Mesenchymal stem cell (in vitro differentiated cells and primary cell): ENCODE results near the gene SNX3.

ENCODE experiments used
- DNase-seq: peaks from one replicate; pipeline ENCODE4 v3.0.0-alpha.2; 2013
- H2AFZ ChIP-seq: one replicate; pipeline ENCODE4 v1.6.1; 2013; ENCODE audit warnings: low read depth, mild to moderate bottlenecking, control low read depth, inconsistent platforms, low read length, moderate library complexity
- H2AK5ac ChIP-seq: 2 replicates; pipeline ENCODE4 v1.6.1; 2013; ENCODE audit warnings: low read length, moderate library complexity, mild to moderate bottlenecking, inconsistent platforms; ENCODE audit not compliant: severe bottlenecking
- H2BK120ac ChIP-seq: one replicate; pipeline ENCODE4 v1.6.1; 2013; ENCODE audit warnings: low read depth, mild to moderate bottlenecking, inconsistent platforms, low read length, moderate library complexity
- H2BK12ac ChIP-seq, 2 experiments: one replicate each; pipeline ENCODE4 v1.6.1; 2013; ENCODE audit warnings: inconsistent platforms in 2 of 2, low read length in 2 of 2, mild to moderate bottlenecking in 2 of 2, moderate library complexity in 2 of 2, control low read depth in 1 of 2
- H2BK15ac ChIP-seq: one replicate; pipeline ENCODE4 v1.6.1; 2013; ENCODE audit warnings: mild to moderate bottlenecking, low read depth, inconsistent platforms; ENCODE audit not compliant: poor library complexity, severe bottlenecking
- H2BK5ac ChIP-seq: 2 replicates; pipeline ENCODE4 v1.6.1; 2013; ENCODE audit warnings: low read depth, mild to moderate bottlenecking, low read length, control low read depth, inconsistent platforms; ENCODE audit not compliant: poor library complexity, severe bottlenecking
- H3K14ac ChIP-seq, 2 experiments: one replicate each; pipeline ENCODE4 v1.6.1; 2013; ENCODE audit warnings: inconsistent platforms in 2 of 2, low read length in 2 of 2, control low read depth in 1 of 2, mild to moderate bottlenecking in 1 of 2, moderate library complexity in 1 of 2
- H3K18ac ChIP-seq, 2 experiments: one replicate each; pipeline ENCODE4 v1.6.1; 2013; ENCODE audit warnings: inconsistent platforms in 2 of 2, low read length in 2 of 2, control low read depth in 1 of 2, low read depth in 1 of 2, mild to moderate bottlenecking in 1 of 2
- H3K23ac ChIP-seq, 2 experiments: one replicate each; pipeline ENCODE4 v1.6.1; 2013; ENCODE audit warnings: inconsistent platforms in 2 of 2, low read length in 2 of 2, mild to moderate bottlenecking in 2 of 2, moderate library complexity in 2 of 2, control low read depth in 1 of 2
- H3K27ac ChIP-seq: 2 replicates; pipeline ENCODE4 v1.5.1; 2013; ENCODE audit warnings: mild to moderate bottlenecking, moderate library complexity, low read length, control low read depth, inconsistent platforms; ENCODE audit not compliant: poor library complexity, severe bottlenecking
- H3K27me3 ChIP-seq, 2 experiments: 2 replicates each; pipeline versions ENCODE4 v1.6.1 to v1.7.0; 2013; ENCODE audit warnings: low read length in 2 of 2, mild to moderate bottlenecking in 2 of 2, moderate library complexity in 2 of 2, control low read depth in 1 of 2, inconsistent platforms in 1 of 2; ENCODE audit not compliant: control insufficient read depth in 1 of 2, insufficient read depth in 1 of 2
- H3K36me3 ChIP-seq, 2 experiments: 2 replicates each; pipeline versions ENCODE4 v1.6.1 to v1.7.0; 2013; ENCODE audit warnings: low read length in 2 of 2, control low read depth in 1 of 2, inconsistent platforms in 1 of 2, low read depth in 1 of 2, mild to moderate bottlenecking in 1 of 2; ENCODE audit not compliant: insufficient read depth in 2 of 2, control insufficient read depth in 1 of 2
- H3K4ac ChIP-seq, 2 experiments: one replicate each; pipeline ENCODE4 v1.6.1; 2013; ENCODE audit warnings: inconsistent platforms in 2 of 2, low read length in 2 of 2, mild to moderate bottlenecking in 2 of 2, moderate library complexity in 2 of 2, control low read depth in 1 of 2, low read depth in 1 of 2
- H3K4me1 ChIP-seq: 2 replicates; pipeline ENCODE4 v1.6.1; 2013; ENCODE audit warnings: low read depth, low read length, control low read depth; ENCODE audit not compliant: control insufficient read depth, insufficient read depth
- H3K4me2 ChIP-seq: 2 replicates; pipeline ENCODE4 v1.6.1; 2013; ENCODE audit warnings: low read length, mild to moderate bottlenecking, inconsistent platforms; ENCODE audit not compliant: poor library complexity, severe bottlenecking
- H3K4me3 ChIP-seq, 2 experiments: 2 replicates each; pipeline versions ENCODE4 v1.5.1 to v1.7.0; 2013; ENCODE audit warnings: low read length in 2 of 2, mild to moderate bottlenecking in 2 of 2, control low read depth in 1 of 2, low read depth in 1 of 2; ENCODE audit not compliant: insufficient read depth in 1 of 2
- H3K79me1 ChIP-seq: replicated peaks from 2 replicates; pipeline ENCODE4 v1.6.1; 2013; ENCODE audit warnings: mild to moderate bottlenecking, control low read depth, low read length, inconsistent platforms; ENCODE audit not compliant: poor library complexity, severe bottlenecking
- H3K9ac ChIP-seq: 2 replicates; pipeline ENCODE4 v1.7.0; 2013; ENCODE audit warnings: mild to moderate bottlenecking, low read length, moderate library complexity
- H3K9me3 ChIP-seq: 2 replicates; pipeline ENCODE4 v1.7.0; 2013; ENCODE audit warnings: mild to moderate bottlenecking, low read length; ENCODE audit not compliant: control insufficient read depth
- H4K8ac ChIP-seq: one replicate; pipeline ENCODE4 v1.6.1; 2013; ENCODE audit warnings: inconsistent platforms, mild to moderate bottlenecking, low read length, moderate library complexity
- H4K91ac ChIP-seq: one replicate; pipeline ENCODE4 v1.6.1; 2013; ENCODE audit warnings: mild to moderate bottlenecking, low read length, inconsistent platforms
- WGBS: methylation state at CpG from one replicate; pipeline ENCODE4 v1.1.7; 2013; ENCODE audit warnings: mixed read lengths; 5-methylcytosine and 5-hydroxymethylcytosine counted together

Gene SNX3

DNA sequence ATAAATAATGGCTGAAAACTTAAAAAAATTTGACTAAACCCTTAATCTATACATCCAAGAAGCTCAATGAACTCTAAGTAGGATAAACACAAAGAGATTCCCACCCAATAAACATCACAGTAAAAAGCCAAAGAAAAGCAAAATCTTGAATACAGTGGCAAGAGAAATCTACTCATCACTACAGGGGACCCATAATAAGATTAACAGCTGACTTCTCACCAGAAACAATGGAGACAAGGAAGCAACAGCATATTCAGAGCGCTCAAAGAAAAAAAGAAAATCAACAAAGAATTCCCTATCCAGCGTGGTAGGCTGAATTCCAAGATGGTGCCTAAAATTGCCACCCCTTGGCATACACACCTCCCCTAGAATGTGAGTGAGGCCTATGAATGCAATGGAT lies 18.6 kb downstream of the SNX3 start:
- Histone ChIP-seq H3K23ac (no peak overlapping the region), H4K8ac (no peak overlapping the region), H2BK15ac (no peak overlapping the region), H3K36me3 (peaks cover 9 to 28% of the 10 kb centered on the region in 2 experiments), H4K91ac (no peak overlapping the region), H3K27ac (no peak overlapping the region), H3K4ac (no peak overlapping the region), H3K79me1 (peaks cover 27% of the 10 kb centered on the region), H2BK12ac (no peak overlapping the region), H3K4me1 (no peaks in the 10 kb centered on the region), H3K4me2 (no peak overlapping the region), H3K9ac (no peak overlapping the region), H3K18ac (no peak overlapping the region), H2BK120ac (no peak overlapping the region), H3K9me3 (peaks cover 10% of the 10 kb centered on the region), H3K4me3 (no peak overlapping the region), H3K14ac (no peak overlapping the region), H3K27me3 (no peaks in the 10 kb centered on the region), H2AK5ac (no peak overlapping the region), H2AFZ (no peak overlapping the region), H2BK5ac (no peak overlapping the region)
- DNase-seq = no peak
- 100% methylated on average over 1 of the region's 2 CpGs for WGBS

DNA sequence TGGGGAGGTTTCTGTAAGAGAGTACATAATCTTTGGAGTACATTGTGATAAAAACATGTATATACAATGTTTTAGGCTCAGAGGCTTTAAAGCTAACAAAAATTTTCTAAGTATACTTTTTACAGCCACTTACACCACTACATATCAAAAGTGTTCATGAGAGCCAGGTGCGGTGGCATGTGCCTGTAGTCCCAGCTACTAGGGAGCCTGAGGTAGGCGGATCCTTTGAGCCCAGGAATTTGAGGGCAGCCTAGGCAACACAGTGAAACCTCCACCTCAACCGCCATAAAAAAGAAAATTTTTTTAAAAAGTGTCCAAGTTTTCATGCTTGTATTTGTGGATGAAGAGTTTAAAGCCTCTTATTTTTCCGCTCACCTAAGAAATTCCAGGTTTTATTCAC lies 22.5 kb downstream of the SNX3 start:
- 100% methylated on average over 1 of the region's 4 CpGs for WGBS
- no peaks in the 10 kb centered on the region for H3K4me1 ChIP-seq
- peaks cover 9 to 30% of the 10 kb centered on the region in 2 experiments for H3K36me3 ChIP-seq
- H3K4ac ChIP-seq = no peak overlapping the region
- no peak overlapping the region for H3K14ac ChIP-seq
- no peak overlapping the region for H2BK5ac ChIP-seq
- H4K91ac ChIP-seq = no peak overlapping the region
- H3K79me1 ChIP-seq = peaks cover 21% of the 10 kb centered on the region
- H3K9me3 ChIP-seq = peaks cover 10% of the 10 kb centered on the region
- no peak overlapping the region for H2AK5ac ChIP-seq
- H2BK12ac ChIP-seq = no peak overlapping the region
- H3K4me3 ChIP-seq = no peak overlapping the region
- no peak overlapping the region for H2BK15ac ChIP-seq
- H2BK120ac ChIP-seq = no peak overlapping the region
- no peak overlapping the region for H3K9ac ChIP-seq
- no peak for DNase-seq
- no peak overlapping the region for H2AFZ ChIP-seq
- no peak overlapping the region for H3K27ac ChIP-seq
- H3K4me2 ChIP-seq = no peak overlapping the region
- H3K27me3 ChIP-seq = no peaks in the 10 kb centered on the region
- H4K8ac ChIP-seq = no peak overlapping the region
- no peak overlapping the region for H3K18ac ChIP-seq
- H3K23ac ChIP-seq = no peak overlapping the region

DNA sequence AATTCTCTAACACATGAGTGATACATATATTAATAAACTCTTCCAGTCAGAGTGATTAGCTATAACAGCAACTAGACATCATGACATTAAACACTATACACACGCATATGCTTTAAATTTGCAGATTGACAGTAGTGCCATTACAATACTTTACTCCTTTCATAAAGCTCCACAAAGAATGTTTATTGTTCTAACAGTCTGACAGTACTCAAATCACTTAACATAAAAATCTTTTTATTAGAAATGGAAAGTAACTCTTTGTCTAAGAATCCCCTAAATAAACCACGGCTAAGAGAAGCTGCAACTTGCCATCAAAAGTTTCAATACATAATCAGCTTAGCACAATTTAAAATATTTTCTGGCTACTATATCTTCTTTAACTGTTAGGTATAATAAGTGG lies 24.0 kb downstream of the SNX3 start:
- Histone ChIP-seq H4K8ac (no peak overlapping the region), H2BK120ac (no peak overlapping the region), H3K79me1 (peaks cover 22% of the 10 kb centered on the region), H2BK15ac (no peak overlapping the region), H3K23ac (no peak overlapping the region), H3K27ac (no peak overlapping the region), H2BK5ac (no peak overlapping the region), H2BK12ac (no peak overlapping the region), H3K4ac (no peak overlapping the region), H3K14ac (no peak overlapping the region), H4K91ac (no peak overlapping the region), H3K4me2 (no peak overlapping the region), H3K9me3 (no peaks in the 10 kb centered on the region), H3K18ac (no peak overlapping the region), H2AK5ac (no peak overlapping the region), H3K4me3 (no peak overlapping the region), H2AFZ (no peak overlapping the region), H3K4me1 (no peaks in the 10 kb centered on the region), H3K27me3 (no peaks in the 10 kb centered on the region), H3K9ac (no peak overlapping the region), H3K36me3 (peaks cover 9 to 16% of the 10 kb centered on the region in 2 experiments)
- no peak for DNase-seq
- 100% methylated on average over 1 of the region's 2 CpGs for WGBS

DNA sequence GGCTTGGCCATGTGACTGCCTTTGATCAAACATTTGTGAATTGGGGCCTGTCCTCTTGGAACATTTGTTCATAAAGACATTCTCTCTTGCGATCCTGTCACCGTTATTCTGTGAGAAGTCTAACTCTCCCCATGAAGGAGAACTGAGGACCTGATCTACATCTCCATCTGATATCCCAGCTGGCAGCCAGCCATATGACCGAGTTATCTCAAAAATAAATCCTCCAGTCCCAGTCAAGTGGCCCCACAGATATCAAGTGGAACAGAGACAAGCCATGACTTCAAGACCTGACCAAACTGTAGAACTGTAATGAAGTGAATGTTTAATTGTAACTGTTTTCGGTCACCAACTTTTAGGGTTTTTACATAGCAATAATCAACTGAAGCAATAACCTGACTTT lies 25.7 kb downstream of the SNX3 start:
- WGBS = 93% methylated on average over 3 of the region's 4 CpGs
- H3K27me3 ChIP-seq = no peaks in the 10 kb centered on the region

More for the DNA sequence above, 25.7 kb downstream of the SNX3 start:
- peaks cover 5 to 11% of the 10 kb centered on the region in 2 experiments for H3K36me3 ChIP-seq
- no peak overlapping the region for H3K23ac ChIP-seq
- DNase-seq = no peak
- H3K4ac ChIP-seq = no peak overlapping the region
- no peak overlapping the region for H4K91ac ChIP-seq
- no peak overlapping the region for H3K18ac ChIP-seq
- no peak overlapping the region for H3K14ac ChIP-seq
- H2BK5ac ChIP-seq = no peak overlapping the region
- no peak overlapping the region for H4K8ac ChIP-seq
- H3K4me1 ChIP-seq = no peaks in the 10 kb centered on the region
- no peak overlapping the region for H3K9ac ChIP-seq
- H3K27ac ChIP-seq = no peak overlapping the region
- no peak overlapping the region for H2BK15ac ChIP-seq
- no peak overlapping the region for H2AK5ac ChIP-seq
- no peaks in the 10 kb centered on the region for H3K9me3 ChIP-seq
- no peak overlapping the region for H3K4me3 ChIP-seq
- H3K4me2 ChIP-seq = no peak overlapping the region
- no peak overlapping the region for H2BK12ac ChIP-seq
- H3K79me1 ChIP-seq = peaks cover 14% of the 10 kb centered on the region
- H2BK120ac ChIP-seq = no peak overlapping the region
- no peak overlapping the region for H2AFZ ChIP-seq
